ENCODE results near the gene CES5A.
"Not testable (repeated sequence)": the region's sequence is repeated elsewhere in the genome, so short reads cannot be mapped to it uniquely, and the experiment has no call there.

CES5A gene

DNA sequence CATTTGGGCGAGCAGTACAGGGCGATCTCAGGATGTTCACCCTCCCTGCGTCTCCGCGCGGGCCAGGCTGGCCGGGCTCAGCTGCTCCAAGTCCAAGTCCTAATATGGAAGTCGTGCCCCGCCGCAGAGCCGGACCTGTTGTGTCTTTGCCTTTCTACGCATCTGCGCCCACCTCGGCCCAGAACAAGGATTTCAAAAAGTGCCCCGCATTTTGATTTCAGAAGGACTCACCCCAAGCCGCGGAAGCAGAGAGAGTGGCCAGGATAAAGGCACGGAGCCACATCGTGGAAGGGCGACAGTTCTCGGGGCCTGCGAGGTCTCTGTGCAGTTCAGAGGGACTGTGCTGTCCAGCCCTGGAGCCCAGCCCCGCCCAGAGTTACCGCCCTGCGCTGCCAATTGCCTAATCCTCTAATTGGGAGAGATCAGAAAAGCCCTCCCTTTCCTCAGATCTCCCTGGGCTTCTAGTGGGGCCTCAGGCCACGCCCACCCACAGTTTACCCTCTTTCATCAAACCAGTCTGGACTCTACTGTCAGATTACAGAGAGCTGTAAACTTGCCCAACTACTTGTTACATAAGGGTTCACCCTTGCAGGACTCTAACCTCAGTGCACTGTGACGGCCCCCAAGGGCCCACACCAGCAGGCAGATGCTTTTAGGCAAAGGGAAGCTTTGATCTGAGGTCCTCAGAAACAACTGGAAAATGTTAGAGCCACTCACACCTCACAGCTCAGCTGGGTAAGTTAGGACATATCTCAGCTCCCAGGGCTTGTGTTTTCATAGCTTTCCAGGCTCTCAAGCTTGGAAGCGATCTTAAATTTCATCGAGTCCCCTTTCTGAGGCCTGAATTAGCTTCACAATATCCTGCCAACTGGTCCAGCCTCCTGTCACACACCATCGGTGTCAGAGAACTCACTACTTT lies 42.1 kb downstream of the CES5A start, which contains the start of gene CES1:
CES1 (minus strand) TSS at position 324 of the 919 bp plus-strand sequence; CDS start at position 283, 41 bp downstream.
- TF ChIP-seq, protein P1, sequence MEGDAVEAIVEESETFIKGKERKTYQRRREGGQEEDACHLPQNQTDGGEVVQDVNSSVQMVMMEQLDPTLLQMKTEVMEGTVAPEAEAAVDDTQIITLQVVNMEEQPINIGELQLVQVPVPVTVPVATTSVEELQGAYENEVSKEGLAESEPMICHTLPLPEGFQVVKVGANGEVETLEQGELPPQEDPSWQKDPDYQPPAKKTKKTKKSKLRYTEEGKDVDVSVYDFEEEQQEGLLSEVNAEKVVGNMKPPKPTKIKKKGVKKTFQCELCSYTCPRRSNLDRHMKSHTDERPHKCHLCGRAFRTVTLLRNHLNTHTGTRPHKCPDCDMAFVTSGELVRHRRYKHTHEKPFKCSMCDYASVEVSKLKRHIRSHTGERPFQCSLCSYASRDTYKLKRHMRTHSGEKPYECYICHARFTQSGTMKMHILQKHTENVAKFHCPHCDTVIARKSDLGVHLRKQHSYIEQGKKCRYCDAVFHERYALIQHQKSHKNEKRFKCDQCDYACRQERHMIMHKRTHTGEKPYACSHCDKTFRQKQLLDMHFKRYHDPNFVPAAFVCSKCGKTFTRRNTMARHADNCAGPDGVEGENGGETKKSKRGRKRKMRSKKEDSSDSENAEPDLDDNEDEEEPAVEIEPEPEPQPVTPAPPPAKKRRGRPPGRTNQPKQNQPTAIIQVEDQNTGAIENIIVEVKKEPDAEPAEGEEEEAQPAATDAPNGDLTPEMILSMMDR (IDR thresholded peaks at IDR 0.05): no peak
- H3K27me3 ChIP-seq: peaks cover 5% of the 10 kb centered on the region
- H3K4me3 ChIP-seq (ENCODE audit: low read depth in 1 of 2, low read length in 1 of 2): no peak within 1 kb of the TSS
- no peaks in the 10 kb centered on the region for H3K9me3 ChIP-seq
- H3K36me3 ChIP-seq: no peaks in the 10 kb centered on the region
- H3K27ac ChIP-seq: no peak within 1 kb of the TSS
- H3K4me1 ChIP-seq (ENCODE audit: control insufficient read depth in 1 of 2, insufficient read depth in 1 of 2, low read depth in 1 of 2, low read length in 1 of 2): peaks cover 0 to 10% of the 10 kb centered on the region in 2 experiments

DNA sequence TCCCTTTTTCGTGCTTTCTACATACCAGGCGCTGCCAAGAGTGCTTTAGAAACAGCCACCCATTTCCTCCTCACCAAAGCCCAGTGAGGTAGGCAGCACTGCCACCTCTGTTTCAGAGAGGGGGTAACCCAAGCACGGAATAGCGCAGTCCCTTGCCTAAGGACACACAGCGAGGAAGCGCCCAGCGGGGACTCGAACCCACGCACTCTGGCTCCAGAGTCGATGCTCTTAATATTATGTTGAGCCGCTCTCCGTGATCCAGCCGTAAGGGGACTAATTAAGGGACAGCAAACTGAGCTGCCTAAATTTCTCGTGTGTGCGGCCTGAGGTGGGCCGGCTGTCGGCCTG lies 42.8 kb downstream of the CES5A start:
- peaks cover 5% of the 10 kb centered on the region for H3K27me3 ChIP-seq
- H3K4me3 ChIP-seq (ENCODE audit: low read depth in 1 of 2, low read length in 1 of 2): no peak overlapping the region
- H3K36me3 ChIP-seq: no peaks in the 10 kb centered on the region
- TF ChIP-seq, protein P1 (IDR thresholded peaks at IDR 0.05): no peak
- peaks cover 0 to 10% of the 10 kb centered on the region in 2 experiments for H3K4me1 ChIP-seq (ENCODE audit: control insufficient read depth in 1 of 2, insufficient read depth in 1 of 2, low read depth in 1 of 2, low read length in 1 of 2)
- no peak overlapping the region for H3K27ac ChIP-seq
- H3K9me3 ChIP-seq: no peaks in the 10 kb centered on the region

GRCh38 chr16:55830658-55831294 lies 44.4 kb downstream of the CES5A start:
- no peak overlapping the region for H3K27ac ChIP-seq
- TF ChIP-seq, protein P1 (IDR thresholded peaks at IDR 0.05): no peak
- peaks cover 5% of the 10 kb centered on the region for H3K27me3 ChIP-seq
- peaks cover 0 to 5% of the 10 kb centered on the region in 2 experiments for H3K4me1 ChIP-seq (ENCODE audit: control insufficient read depth in 1 of 2, insufficient read depth in 1 of 2, low read depth in 1 of 2, low read length in 1 of 2)
- no peak overlapping the region for H3K4me3 ChIP-seq (ENCODE audit: low read depth in 1 of 2, low read length in 1 of 2)
- H3K36me3 ChIP-seq: no peaks in the 10 kb centered on the region
- no peaks in the 10 kb centered on the region for H3K9me3 ChIP-seq

DNA sequence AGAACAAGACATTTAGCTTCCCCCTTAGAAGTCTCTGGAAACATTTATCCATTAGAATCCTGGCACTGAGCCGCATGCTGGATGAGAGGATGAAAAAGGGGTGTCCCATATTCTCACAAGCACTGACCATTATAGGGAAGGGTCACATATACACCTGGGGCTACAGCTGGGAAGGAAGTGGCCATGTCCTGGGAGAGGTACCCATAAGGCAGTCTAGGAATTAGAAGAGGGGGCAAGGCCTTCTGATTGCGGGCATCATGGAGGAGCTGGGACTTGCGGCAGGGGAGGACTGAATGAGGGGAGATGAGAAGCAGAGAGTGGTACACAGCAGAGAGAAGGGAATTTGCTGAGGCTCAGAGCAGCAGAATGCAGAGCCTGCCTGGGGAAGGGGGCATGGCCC lies 45.9 kb downstream of the CES5A start:
- not testable (repeated sequence) for H3K27me3 ChIP-seq; H3K4me3 ChIP-seq (ENCODE audit: low read depth in 1 of 2, low read length in 1 of 2); H3K27ac ChIP-seq; H3K9me3 ChIP-seq; H3K36me3 ChIP-seq; H3K4me1 ChIP-seq (ENCODE audit: control insufficient read depth in 1 of 2, insufficient read depth in 1 of 2, low read depth in 1 of 2, low read length in 1 of 2)

- Histone ChIP-seq H3K27me3 (peaks cover 5% of the 10 kb centered on the region), H3K4me1 (ENCODE audit: control insufficient read depth in 1 of 2, insufficient read depth in 1 of 2, low read depth in 1 of 2, low read length in 1 of 2) (peaks cover 0 to 5% of the 10 kb centered on the region in 2 experiments)
These were observed 46.5 kb downstream of the CES5A start for GRCh38 chr16:55828680-55829079.

More at GRCh38 chr16:55828680-55829079, 46.5 kb downstream of the CES5A start:
- Histone ChIP-seq H3K36me3 (no peaks in the 10 kb centered on the region), H3K27ac (no peak overlapping the region), H3K9me3 (no peaks in the 10 kb centered on the region), H3K4me3 (ENCODE audit: low read depth in 1 of 2, low read length in 1 of 2) (no peak overlapping the region)
- TF ChIP-seq, protein P1 (IDR thresholded peaks at IDR 0.05): no peak

Measured in neutrophil (primary cell).